GM18508 (cell line): Measurements from ENCODE around the gene ACOT8.

Experiments
- ATAC-seq: cut with Tn5 transposase; IDR thresholded peaks from one replicate; pipeline ENCODE4 v1.9.1; 2021; ENCODE audit warnings: moderate number of reproducible peaks; ENCODE audit not compliant: insufficient read depth, unreplicated experiment

The ACOT8 gene

GRCh38 chr20:45859916-45860315 lies 2.7 kb upstream of the ACOT8 start:
- no peak for ATAC-seq

GRCh38 chr20:45857882-45858216 lies 657 bp upstream of the ACOT8 start:
- ATAC-seq = no peak

DNA sequence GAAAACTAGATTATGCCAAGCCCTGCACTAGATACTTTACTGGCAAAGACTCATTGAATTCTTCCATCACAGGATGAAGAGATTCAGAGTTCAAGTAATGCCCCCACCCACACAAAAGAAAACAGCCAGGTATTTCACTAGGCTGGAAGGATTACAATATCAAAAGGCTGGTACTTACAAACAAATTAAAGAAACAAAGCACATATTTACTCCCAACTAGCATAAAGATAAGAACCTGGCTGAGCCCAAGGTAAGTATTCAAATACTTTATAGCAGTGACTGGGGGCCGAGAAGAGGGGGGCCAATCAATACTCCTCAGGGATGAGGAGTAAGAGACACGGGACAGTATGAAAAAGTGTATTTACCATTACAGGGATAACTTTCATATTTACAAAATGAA lies 3.7 kb downstream of the ACOT8 start:
- no peak for ATAC-seq

DNA sequence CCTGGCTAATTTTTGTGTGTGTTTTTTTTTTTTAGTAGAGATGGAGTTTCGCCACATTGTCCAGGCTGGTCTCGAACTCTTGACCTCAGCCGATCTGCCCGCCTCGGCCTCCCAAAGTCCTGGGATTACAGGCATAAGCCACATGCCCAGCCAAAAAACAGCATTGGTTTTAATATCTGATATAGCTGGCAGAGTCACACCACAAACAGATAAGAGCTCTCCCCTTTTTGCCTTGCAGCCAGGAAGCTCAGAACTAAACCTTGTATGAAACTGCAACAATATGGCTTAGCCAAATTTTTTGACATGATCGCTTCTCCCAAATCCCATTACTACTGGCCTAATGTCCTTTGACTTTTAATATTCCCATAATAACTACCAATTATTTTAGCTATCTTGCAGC lies 4.9 kb downstream of the ACOT8 start:
- no peak for ATAC-seq

DNA sequence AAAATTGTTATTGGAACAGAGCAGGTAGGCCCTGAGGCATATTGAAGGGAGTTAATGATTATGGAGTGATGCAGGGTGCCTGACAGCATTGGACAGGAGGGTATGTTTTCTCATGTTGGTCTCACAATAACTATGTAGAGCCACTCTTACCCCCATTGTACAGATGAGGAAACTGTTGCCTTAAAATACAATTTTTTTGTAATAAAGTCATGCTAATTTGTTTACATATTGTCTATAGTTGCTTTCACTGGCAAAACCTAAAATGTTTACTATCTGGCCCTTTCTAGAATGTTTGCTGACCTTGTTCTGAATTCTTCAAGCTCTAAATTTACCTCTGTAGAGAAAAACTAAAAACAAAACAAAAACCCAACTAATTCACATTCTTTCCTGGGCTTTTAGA lies 5.7 kb downstream of the ACOT8 start:
- no peak for ATAC-seq

GRCh38 chr20:45850926-45851325 lies 6.3 kb downstream of the ACOT8 start:
- no peak for ATAC-seq

GRCh38 chr20:45850238-45850637 lies 7.0 kb downstream of the ACOT8 start:
- no peak for ATAC-seq

- no peak for ATAC-seq
These were observed 8.1 kb downstream of the ACOT8 start for GRCh38 chr20:45848969-45849582.

GRCh38 chr20:45848421-45848820 lies 8.8 kb downstream of the ACOT8 start:
- no peak for ATAC-seq

DNA sequence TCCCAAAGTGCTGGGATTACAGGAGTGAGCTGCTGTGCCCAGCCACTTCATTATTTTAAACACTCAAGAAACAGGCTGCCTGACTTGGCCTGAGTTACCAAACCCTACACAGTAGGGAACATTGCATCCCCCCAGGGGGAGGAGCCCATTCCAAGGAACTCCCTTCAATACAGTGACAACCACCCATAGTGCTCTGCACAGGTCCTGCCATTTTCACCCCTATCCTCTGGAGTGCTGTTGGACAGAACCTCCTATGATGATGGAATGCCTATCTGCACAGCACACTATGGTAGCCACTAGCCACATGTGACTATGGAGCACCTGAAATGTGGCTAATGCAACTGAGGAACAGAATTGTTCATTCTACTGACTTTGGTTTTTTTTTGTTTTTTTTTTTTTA lies 11.7 kb downstream of the ACOT8 start:
- no peak for ATAC-seq

DNA sequence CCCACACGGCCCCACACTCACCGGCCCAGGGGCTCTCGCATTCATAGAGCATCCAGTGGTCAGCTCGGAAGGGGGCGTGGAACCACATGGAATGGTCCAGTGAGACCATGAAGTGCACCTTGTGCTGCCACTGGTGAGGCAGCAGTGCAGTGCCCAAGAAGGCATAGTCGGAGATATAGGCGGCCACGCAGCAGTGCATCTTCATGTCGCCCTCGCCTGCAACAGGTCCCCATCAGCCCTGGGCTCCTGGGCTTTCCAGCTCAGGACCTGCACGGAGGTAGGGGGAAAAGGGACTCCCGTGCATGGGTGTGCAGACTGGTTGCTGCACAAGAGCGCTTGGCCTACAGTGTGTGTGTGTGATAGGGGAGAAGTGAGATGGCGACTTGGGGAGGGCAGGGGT lies 13.7 kb downstream of the ACOT8 start:
- no peak for ATAC-seq

DNA sequence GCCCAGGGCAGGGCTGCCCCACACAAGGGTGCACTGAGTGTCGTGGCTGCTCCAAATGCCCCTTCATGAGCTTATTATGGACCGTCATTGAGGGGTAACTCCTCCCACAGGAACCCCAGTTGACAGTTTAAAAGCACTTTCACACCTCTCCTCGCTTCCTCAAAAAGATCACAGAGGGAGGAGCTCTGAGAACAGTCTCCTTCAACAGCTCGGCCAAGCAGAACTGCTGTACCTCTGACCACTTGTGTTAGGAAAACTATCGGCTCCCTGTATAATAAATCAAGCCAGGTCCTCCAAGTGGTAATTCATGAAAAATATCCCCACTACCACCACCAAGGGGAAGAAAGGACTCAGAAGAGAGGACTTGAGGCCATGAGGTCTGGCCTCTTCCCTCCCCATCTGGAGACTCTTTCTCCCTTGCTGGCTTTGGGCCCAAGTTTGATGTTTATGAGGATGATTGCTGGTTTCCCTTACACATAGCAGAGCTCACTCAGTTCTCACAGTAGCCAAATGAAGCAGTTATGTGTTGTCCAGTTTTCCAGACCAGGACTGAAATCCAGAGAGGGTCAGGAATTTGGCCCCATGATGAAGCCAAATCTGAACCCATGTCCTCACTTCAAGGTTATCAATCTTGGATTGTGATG lies 14.9 kb downstream of the ACOT8 start:
- no peak for ATAC-seq

- ATAC-seq = no peak
These were observed 15.6 kb downstream of the ACOT8 start for GRCh38 chr20:45841407-45842129.

DNA sequence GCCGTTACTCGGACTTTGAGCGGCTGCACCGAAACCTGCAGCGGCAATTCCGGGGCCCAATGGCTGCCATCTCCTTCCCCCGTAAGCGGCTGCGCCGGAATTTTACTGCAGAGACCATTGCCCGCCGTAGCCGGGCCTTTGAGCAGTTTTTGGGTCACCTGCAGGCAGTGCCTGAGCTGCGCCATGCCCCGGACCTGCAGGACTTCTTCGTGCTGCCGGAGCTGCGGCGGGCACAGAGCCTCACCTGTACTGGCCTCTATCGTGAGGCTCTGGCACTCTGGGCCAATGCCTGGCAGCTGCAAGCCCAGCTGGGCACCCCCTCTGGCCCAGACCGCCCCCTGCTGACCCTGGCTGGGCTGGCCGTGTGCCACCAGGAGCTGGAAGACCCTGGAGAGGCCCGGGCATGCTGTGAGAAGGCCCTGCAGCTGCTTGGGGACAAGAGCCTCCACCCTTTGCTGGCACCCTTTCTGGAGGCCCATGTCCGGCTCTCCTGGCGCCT lies 16.4 kb downstream of the ACOT8 start:
- ATAC-seq = no peak

- ATAC-seq = no peak
These were observed 20.4 kb downstream of the ACOT8 start for GRCh38 chr20:45836841-45837240.

- no peak for ATAC-seq
These were observed 21.4 kb downstream of the ACOT8 start for GRCh38 chr20:45835825-45836224.

GRCh38 chr20:45835329-45835765 lies 21.8 kb downstream of the ACOT8 start:
- no peak for ATAC-seq

DNA sequence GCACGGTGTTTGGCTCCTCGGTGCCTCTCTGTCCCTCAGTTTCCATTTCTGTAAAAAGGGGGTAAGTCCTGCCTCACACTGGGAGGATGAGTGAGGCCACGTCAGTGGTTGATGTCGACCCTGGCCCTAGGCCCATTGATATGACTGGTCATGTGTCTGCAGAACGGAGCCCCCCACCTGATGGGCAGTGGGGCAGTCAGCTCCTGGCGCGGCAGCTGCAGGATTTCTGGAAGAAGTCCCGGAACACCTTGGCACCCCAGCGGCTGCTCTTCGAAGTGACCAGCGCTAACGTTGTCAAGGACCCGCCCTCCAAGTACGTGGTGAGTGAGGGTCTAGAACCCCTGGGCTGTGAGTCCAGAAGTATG lies 22.4 kb downstream of the ACOT8 start:
- no peak for ATAC-seq

- no peak for ATAC-seq
These were observed 23.1 kb downstream of the ACOT8 start for GRCh38 chr20:45833883-45834796.

- ATAC-seq = no peak
These were observed 23.9 kb downstream of the ACOT8 start, which contains the start of gene SNX21 for GRCh38 chr20:45833030-45833882. TSS of gene SNX21 (plus strand) at chr20:45833799. CDS start at chr20:45833920, 121 bp downstream.
